ENCODE data around the gene EEIG1. TPM values are rescaled to one million over a fixed set of nuclear protein-coding genes. Genes with fewer than 3 reads are reported as not detected.

EEIG1 gene
- total RNA-seq, 1 experiment from 2014 or later, result 17.5 TPM

- Mint-ChIP-seq H3K27me3 (ENCODE audit: insufficient read depth, unreplicated experiment) (no peaks in the 10 kb centered on the region), H3K36me3 (ENCODE audit: insufficient read depth, unreplicated experiment) (peaks cover 2% of the 10 kb centered on the region), H3K4me3 (ENCODE audit: unreplicated experiment) (no peak overlapping the region), H3K9me3 (ENCODE audit: unreplicated experiment) (no peaks in the 10 kb centered on the region), H3K4me1 (ENCODE audit: insufficient read depth, unreplicated experiment) (peaks cover 3% of the 10 kb centered on the region), H3K27ac (ENCODE audit: low read depth, unreplicated experiment) (peak overlapping the region; percentile 19)
- POLR2A ChIA-PET, result no interaction called here
- no TSS peak for BruUV-seq (replicated peaks)
- intact Hi-C loops (cut with micrococcal nuclease), result no loop called here
- no peak for TF ChIP-seq CTCF (IDR thresholded peaks at IDR 0.05; ENCODE audit: unreplicated experiment)
- CTCF ChIA-PET, result interaction anchor here (0.7 to 9.2 kb wide), 5 partner anchors 7 to 85 kb away, joined by 3 to 90 read pairs (median 3); no protein-coding TSS in a partner anchor
- no peak for DNase-seq (ENCODE audit: unreplicated experiment)
Observed at GRCh38 chr9:127949827-127950512, 30.8 kb downstream of the EEIG1 start.

GRCh38 chr9:127947841-127948710 is 32.7 kb downstream of the EEIG1 start:
- DNase-seq (ENCODE audit: unreplicated experiment), result no peak
- intact Hi-C loops (cut with micrococcal nuclease), result no loop called here
- Mint-ChIP-seq H3K4me3 (ENCODE audit: unreplicated experiment) (no peak overlapping the region), H3K4me1 (ENCODE audit: insufficient read depth, unreplicated experiment) (peaks cover under 1% of the 10 kb centered on the region), H3K27ac (ENCODE audit: low read depth, unreplicated experiment) (no peak overlapping the region), H3K9me3 (ENCODE audit: unreplicated experiment) (no peaks in the 10 kb centered on the region), H3K27me3 (ENCODE audit: insufficient read depth, unreplicated experiment) (no peaks in the 10 kb centered on the region), H3K36me3 (ENCODE audit: insufficient read depth, unreplicated experiment) (peaks cover 7% of the 10 kb centered on the region)
- no TSS peak for BruUV-seq (replicated peaks)
- TF ChIP-seq CTCF (IDR thresholded peaks at IDR 0.05; ENCODE audit: unreplicated experiment), result no peak
- CTCF ChIA-PET, result interaction anchor here (0.6 to 2.2 kb wide), 7 partner anchors 85 to 1056 kb away, joined by 3 to 10 read pairs (median 3); no protein-coding TSS in a partner anchor
- POLR2A ChIA-PET, result no interaction called here

GRCh38 chr9:127946728-127947127 is 34.1 kb downstream of the EEIG1 start:
- DNase-seq (ENCODE audit: unreplicated experiment), result no peak
- no peak overlapping the region for H3K4me3 Mint-ChIP-seq (ENCODE audit: unreplicated experiment)
- POLR2A ChIA-PET, result interaction anchor here (0.5 kb wide), 1 partner anchor 135 kb away, joined by 3 read pairs; no protein-coding TSS in a partner anchor
- H3K36me3 Mint-ChIP-seq (ENCODE audit: insufficient read depth, unreplicated experiment), result peaks cover 7% of the 10 kb centered on the region
- CTCF ChIA-PET, result interaction anchor here (0.6 to 2.2 kb wide), 3 partner anchors 25 to 131 kb away, joined by 3 to 10 read pairs (median 4); no protein-coding TSS in a partner anchor
- no peaks in the 10 kb centered on the region for H3K9me3 Mint-ChIP-seq (ENCODE audit: unreplicated experiment)
- no peak for TF ChIP-seq CTCF (IDR thresholded peaks at IDR 0.05; ENCODE audit: unreplicated experiment)
- no peaks in the 10 kb centered on the region for H3K27me3 Mint-ChIP-seq (ENCODE audit: insufficient read depth, unreplicated experiment)
- H3K27ac Mint-ChIP-seq (ENCODE audit: low read depth, unreplicated experiment), result no peak overlapping the region
- intact Hi-C loops (cut with micrococcal nuclease), result no loop called here
- no TSS peak for BruUV-seq (replicated peaks)
- peaks cover 11% of the 10 kb centered on the region for H3K4me1 Mint-ChIP-seq (ENCODE audit: insufficient read depth, unreplicated experiment)

GRCh38 chr9:127945942-127946341 is 34.8 kb downstream of the EEIG1 start:
- BruUV-seq (replicated peaks), result no TSS peak
- ChIA-PET CTCF (interaction anchor here (0.6 to 10.2 kb wide), 2 partner anchors 89 to 135 kb away, joined by 4 to 172 read pairs; no protein-coding TSS in a partner anchor), POLR2A (no interaction called here)
- DNase-seq (ENCODE audit: unreplicated experiment), result no peak
- peaks cover 7% of the 10 kb centered on the region for H3K36me3 Mint-ChIP-seq (ENCODE audit: insufficient read depth, unreplicated experiment)
- H3K27ac Mint-ChIP-seq (ENCODE audit: low read depth, unreplicated experiment), result no peak overlapping the region
- H3K4me1 Mint-ChIP-seq (ENCODE audit: insufficient read depth, unreplicated experiment), result peaks cover 11% of the 10 kb centered on the region
- intact Hi-C loops (cut with micrococcal nuclease), result no loop called here
- no peaks in the 10 kb centered on the region for H3K9me3 Mint-ChIP-seq (ENCODE audit: unreplicated experiment)
- H3K4me3 Mint-ChIP-seq (ENCODE audit: unreplicated experiment), result no peak overlapping the region
- no peak for TF ChIP-seq CTCF (IDR thresholded peaks at IDR 0.05; ENCODE audit: unreplicated experiment)
- H3K27me3 Mint-ChIP-seq (ENCODE audit: insufficient read depth, unreplicated experiment), result no peaks in the 10 kb centered on the region
